WTC11 (cell line): Measurements from ENCODE around the gene LTBP2. TPM values are rescaled to one million over a fixed set of nuclear protein-coding genes. Genes with fewer than 3 reads are reported as not detected.

Experiments used
- ATAC-seq: fragments of 200-7000 bp; cut with Tn5 transposase; 2 replicates; pipeline ENCODE4 v1.10.0; 2021; ENCODE audit warnings: mild to moderate bottlenecking, moderate library complexity
- CTCF ChIA-PET: fragments of 300-600 bp; sonication (Branson Sonifier 250); formaldehyde crosslinking; loops from one replicate; lab custom pipeline; 2021; ENCODE audit warnings: antibody characterized with exemption; lab: Charles Lee
- POLR2A ChIA-PET: fragments of 350-600 bp; sonication (Branson Sonifier 250); formaldehyde crosslinking; loops from one replicate; lab custom pipeline; 2021; ENCODE audit warnings: antibody characterized with exemption; lab: Charles Lee
- DNase-seq: peaks from one replicate; pipeline ENCODE4 v3.0.0; 2021; ENCODE audit warnings: low spot score
- H3K27ac Mint-ChIP-seq: 2 replicates; pipeline ENCODE4 v1.8.0; 2021; ENCODE audit warnings: mixed read lengths
- H3K27me3 Mint-ChIP-seq: 2 replicates; pipeline ENCODE4 v1.8.0; 2021; ENCODE audit warnings: low read depth, mild to moderate bottlenecking, moderate library complexity, mixed read lengths
- H3K36me3 Mint-ChIP-seq: 2 replicates; pipeline ENCODE4 v1.8.0; 2021; ENCODE audit warnings: mixed read lengths
- H3K4me1 Mint-ChIP-seq: 2 replicates; pipeline ENCODE4 v1.8.0; 2022; ENCODE audit warnings: mixed read lengths
- H3K4me3 Mint-ChIP-seq: 2 replicates; pipeline ENCODE4 v1.8.0; 2021; ENCODE audit warnings: mild to moderate bottlenecking, moderate library complexity, mixed read lengths
- H3K9me3 Mint-ChIP-seq: 2 replicates; pipeline ENCODE4 v1.8.0; 2021; ENCODE audit warnings: mixed read lengths
- ELF4 ChIP-seq: sonication (generic); formaldehyde crosslinking; IDR thresholded peaks from 2 replicates; pipeline ENCODE4 v1.8.1; 2022; ENCODE audit warnings: low read depth, mild to moderate bottlenecking, moderate library complexity, missing genetic modification reagents
- FOXP1 ChIP-seq: sonication (generic); formaldehyde crosslinking; IDR thresholded peaks from 2 replicates; pipeline ENCODE4 v1.8.0; 2022; ENCODE audit warnings: missing genetic modification reagents, mild to moderate bottlenecking, moderate library complexity, borderline replicate concordance
- GABPB1 ChIP-seq: sonication (generic); formaldehyde crosslinking; IDR thresholded peaks from 2 replicates; pipeline ENCODE4 v1.8.1; 2023; ENCODE audit warnings: mild to moderate bottlenecking, missing genetic modification reagents
- GTF2I ChIP-seq: fragments of 250-450 bp; sonication (Bioruptor Pico); conservative IDR thresholded peaks from 2 replicates; pipeline ENCODE4 v1.4.0; 2021; ENCODE audit warnings: mild to moderate bottlenecking
- HMGA2 ChIP-seq: fragments of 250-450 bp; sonication (Bioruptor Pico); IDR thresholded peaks from 2 replicates; pipeline ENCODE4 v1.4.0; 2021; ENCODE audit warnings: mild to moderate bottlenecking, moderate library complexity
- JUN ChIP-seq: sonication (generic); formaldehyde crosslinking; IDR thresholded peaks from 2 replicates; pipeline ENCODE4 v1.8.0; 2023; ENCODE audit warnings: mild to moderate bottlenecking, missing genetic modification reagents
- MXD4 ChIP-seq: fragments of 250-450 bp; sonication (Bioruptor Pico); IDR thresholded peaks from 2 replicates; pipeline ENCODE4 v1.8.0; 2021; ENCODE audit warnings: mild to moderate bottlenecking, moderate library complexity, borderline replicate concordance
- NFATC4 ChIP-seq: fragments of 250-450 bp; sonication (Bioruptor Pico); IDR thresholded peaks from 2 replicates; pipeline ENCODE4 v1.9.0; 2021; ENCODE audit warnings: mild to moderate bottlenecking
- NFE2L1 ChIP-seq: sonication (generic); formaldehyde crosslinking; IDR thresholded peaks from 2 replicates; pipeline ENCODE4 v1.8.1; 2023; ENCODE audit warnings: missing genetic modification reagents
- NFYB ChIP-seq: sonication (generic); formaldehyde crosslinking; conservative IDR thresholded peaks from 2 replicates; pipeline ENCODE4 v1.8.0; 2022; ENCODE audit warnings: low read depth, missing genetic modification reagents
- NR1H2 ChIP-seq: sonication (generic); formaldehyde crosslinking; IDR thresholded peaks from 2 replicates; pipeline ENCODE4 v1.9.0; 2021; ENCODE audit warnings: mild to moderate bottlenecking, moderate library complexity, missing genetic modification reagents
- SMAD3 ChIP-seq: sonication (generic); formaldehyde crosslinking; IDR thresholded peaks from 2 replicates; pipeline ENCODE4 v1.8.0; 2022; ENCODE audit warnings: missing genetic modification reagents, mild to moderate bottlenecking, borderline replicate concordance
- SMAD4 ChIP-seq: sonication (generic); formaldehyde crosslinking; IDR thresholded peaks from 2 replicates; pipeline ENCODE4 v1.8.0; 2022; ENCODE audit warnings: mild to moderate bottlenecking, missing genetic modification reagents
- ZNF219 ChIP-seq: sonication (generic); formaldehyde crosslinking; IDR thresholded peaks from 2 replicates; pipeline ENCODE4 v1.8.0; 2023; ENCODE audit warnings: missing genetic modification reagents, mild to moderate bottlenecking, borderline replicate concordance
- ZNF232 ChIP-seq: sonication (generic); formaldehyde crosslinking; IDR thresholded peaks from 2 replicates; pipeline ENCODE4 v1.8.0; 2022; ENCODE audit warnings: mild to moderate bottlenecking, missing genetic modification reagents
- ZNF281 ChIP-seq: sonication (generic); formaldehyde crosslinking; IDR thresholded peaks from 2 replicates; pipeline ENCODE4 v1.8.0; 2023; ENCODE audit warnings: mild to moderate bottlenecking, missing genetic modification reagents
- ZNF671 ChIP-seq: fragments of 250-450 bp; sonication (Bioruptor Pico); IDR thresholded peaks from 2 replicates; pipeline ENCODE4 v1.8.0; 2021; ENCODE audit warnings: mild to moderate bottlenecking
- total RNA-seq: library from RNA; stranded (reverse); gene quantifications from 3 replicates; pipeline ENCODE4 v1.2.3, GENCODE V29; 2021
- TF ChIP-seq, protein P1 (sequence below): sonication (generic); formaldehyde crosslinking; IDR thresholded peaks from 2 replicates; pipeline ENCODE4 v1.8.1; 2023; ENCODE audit warnings: mild to moderate bottlenecking, missing genetic modification reagents
- TF ChIP-seq, protein P2 (sequence below): sonication (generic); formaldehyde crosslinking; IDR thresholded peaks from 2 replicates; pipeline ENCODE4 v1.8.0; 2022; ENCODE audit warnings: mild to moderate bottlenecking, missing genetic modification reagents
- TF ChIP-seq, protein P3 (sequence below): sonication (generic); formaldehyde crosslinking; IDR thresholded peaks from 2 replicates; pipeline ENCODE4 v1.8.1; 2023; ENCODE audit warnings: mild to moderate bottlenecking, missing genetic modification reagents, moderate library complexity
- TF ChIP-seq, protein P4 (sequence below): sonication (generic); formaldehyde crosslinking; IDR thresholded peaks from 2 replicates; pipeline ENCODE4 v1.8.0; 2023; ENCODE audit warnings: missing genetic modification reagents
- TF ChIP-seq, protein P5 (sequence below): fragments of 200-600 bp; IDR thresholded peaks from 2 replicates; pipeline ENCODE4 v1.8.0; 2022; ENCODE audit warnings: antibody characterized with exemption
- TF ChIP-seq, protein P6 (sequence below): sonication (generic); formaldehyde crosslinking; IDR thresholded peaks from 2 replicates; pipeline ENCODE4 v1.8.0; 2022; ENCODE audit warnings: mild to moderate bottlenecking, missing genetic modification reagents

LTBP2 gene
- total RNA-seq, 1 experiment from 2014 or later: 1.2 TPM

GRCh38 chr14:74528886-74529285 lies 83.2 kb downstream of the LTBP2 start:
- ChIA-PET CTCF (interaction anchor here (1.1 to 3.3 kb wide), 3 partner anchors 26 to 332 kb away, joined by 3 to 25 read pairs (median 5); no protein-coding TSS in a partner anchor), POLR2A (no interaction called here)
- Mint-ChIP-seq H3K4me3 (no peak overlapping the region), H3K27ac (no peak overlapping the region), H3K36me3 (no peaks in the 10 kb centered on the region), H3K9me3 (no peaks in the 10 kb centered on the region), H3K27me3 (no peaks in the 10 kb centered on the region), H3K4me1 (peaks cover 7% of the 10 kb centered on the region)
- DNase-seq (no peak), ATAC-seq (no peak)
- no peak for TF ChIP-seq SMAD4
- TF ChIP-seq NFE2L1 (CRISPR knock-in tag): no peak
- TF ChIP-seq, protein P1, sequence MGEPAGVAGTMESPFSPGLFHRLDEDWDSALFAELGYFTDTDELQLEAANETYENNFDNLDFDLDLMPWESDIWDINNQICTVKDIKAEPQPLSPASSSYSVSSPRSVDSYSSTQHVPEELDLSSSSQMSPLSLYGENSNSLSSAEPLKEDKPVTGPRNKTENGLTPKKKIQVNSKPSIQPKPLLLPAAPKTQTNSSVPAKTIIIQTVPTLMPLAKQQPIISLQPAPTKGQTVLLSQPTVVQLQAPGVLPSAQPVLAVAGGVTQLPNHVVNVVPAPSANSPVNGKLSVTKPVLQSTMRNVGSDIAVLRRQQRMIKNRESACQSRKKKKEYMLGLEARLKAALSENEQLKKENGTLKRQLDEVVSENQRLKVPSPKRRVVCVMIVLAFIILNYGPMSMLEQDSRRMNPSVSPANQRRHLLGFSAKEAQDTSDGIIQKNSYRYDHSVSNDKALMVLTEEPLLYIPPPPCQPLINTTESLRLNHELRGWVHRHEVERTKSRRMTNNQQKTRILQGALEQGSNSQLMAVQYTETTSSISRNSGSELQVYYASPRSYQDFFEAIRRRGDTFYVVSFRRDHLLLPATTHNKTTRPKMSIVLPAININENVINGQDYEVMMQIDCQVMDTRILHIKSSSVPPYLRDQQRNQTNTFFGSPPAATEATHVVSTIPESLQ (CRISPR knock-in tag): no peak
- TF ChIP-seq ZNF232 (CRISPR knock-in tag): no peak

- ChIA-PET POLR2A (no interaction called here), CTCF (interaction anchor here (1.1 to 3.3 kb wide), 4 partner anchors 14 to 332 kb away, joined by 3 to 25 read pairs (median 8); no protein-coding TSS in a partner anchor)
- H3K27me3 Mint-ChIP-seq: no peaks in the 10 kb centered on the region
Observed at GRCh38 chr14:74528406-74528805, 83.6 kb downstream of the LTBP2 start.

More at GRCh38 chr14:74528406-74528805, 83.6 kb downstream of the LTBP2 start:
- DNase-seq (no peak), ATAC-seq (no peak)
- Mint-ChIP-seq H3K4me3 (no peak overlapping the region), H3K36me3 (no peaks in the 10 kb centered on the region), H3K4me1 (peaks cover 7% of the 10 kb centered on the region), H3K9me3 (no peaks in the 10 kb centered on the region), H3K27ac (no peak overlapping the region)
- TF ChIP-seq NFYB (CRISPR knock-in tag) (no peak), SMAD3 (CRISPR knock-in tag) (no peak), JUN (CRISPR knock-in tag) (no peak), NR1H2 (no peak), ELF4 (CRISPR knock-in tag) (no peak), MXD4 (CRISPR knock-in tag) (no peak), NFATC4 (CRISPR knock-in tag) (no peak), GABPB1 (CRISPR knock-in tag) (no peak), ZNF219 (no peak), ZNF281 (no peak), HMGA2 (CRISPR knock-in tag) (no peak), ZNF671 (CRISPR knock-in tag) (no peak), GTF2I (CRISPR knock-in tag) (no peak), FOXP1 (CRISPR knock-in tag) (no peak)
- TF ChIP-seq, protein P2, sequence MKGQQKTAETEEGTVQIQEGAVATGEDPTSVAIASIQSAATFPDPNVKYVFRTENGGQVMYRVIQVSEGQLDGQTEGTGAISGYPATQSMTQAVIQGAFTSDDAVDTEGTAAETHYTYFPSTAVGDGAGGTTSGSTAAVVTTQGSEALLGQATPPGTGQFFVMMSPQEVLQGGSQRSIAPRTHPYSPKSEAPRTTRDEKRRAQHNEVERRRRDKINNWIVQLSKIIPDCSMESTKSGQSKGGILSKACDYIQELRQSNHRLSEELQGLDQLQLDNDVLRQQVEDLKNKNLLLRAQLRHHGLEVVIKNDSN (CRISPR knock-in tag): no peak
- TF ChIP-seq, protein P3, sequence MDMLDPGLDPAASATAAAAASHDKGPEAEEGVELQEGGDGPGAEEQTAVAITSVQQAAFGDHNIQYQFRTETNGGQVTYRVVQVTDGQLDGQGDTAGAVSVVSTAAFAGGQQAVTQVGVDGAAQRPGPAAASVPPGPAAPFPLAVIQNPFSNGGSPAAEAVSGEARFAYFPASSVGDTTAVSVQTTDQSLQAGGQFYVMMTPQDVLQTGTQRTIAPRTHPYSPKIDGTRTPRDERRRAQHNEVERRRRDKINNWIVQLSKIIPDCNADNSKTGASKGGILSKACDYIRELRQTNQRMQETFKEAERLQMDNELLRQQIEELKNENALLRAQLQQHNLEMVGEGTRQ (CRISPR knock-in tag): no peak
- TF ChIP-seq, protein P4, sequence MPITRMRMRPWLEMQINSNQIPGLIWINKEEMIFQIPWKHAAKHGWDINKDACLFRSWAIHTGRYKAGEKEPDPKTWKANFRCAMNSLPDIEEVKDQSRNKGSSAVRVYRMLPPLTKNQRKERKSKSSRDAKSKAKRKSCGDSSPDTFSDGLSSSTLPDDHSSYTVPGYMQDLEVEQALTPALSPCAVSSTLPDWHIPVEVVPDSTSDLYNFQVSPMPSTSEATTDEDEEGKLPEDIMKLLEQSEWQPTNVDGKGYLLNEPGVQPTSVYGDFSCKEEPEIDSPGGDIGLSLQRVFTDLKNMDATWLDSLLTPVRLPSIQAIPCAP (CRISPR knock-in tag): no peak
- TF ChIP-seq, protein P5, sequence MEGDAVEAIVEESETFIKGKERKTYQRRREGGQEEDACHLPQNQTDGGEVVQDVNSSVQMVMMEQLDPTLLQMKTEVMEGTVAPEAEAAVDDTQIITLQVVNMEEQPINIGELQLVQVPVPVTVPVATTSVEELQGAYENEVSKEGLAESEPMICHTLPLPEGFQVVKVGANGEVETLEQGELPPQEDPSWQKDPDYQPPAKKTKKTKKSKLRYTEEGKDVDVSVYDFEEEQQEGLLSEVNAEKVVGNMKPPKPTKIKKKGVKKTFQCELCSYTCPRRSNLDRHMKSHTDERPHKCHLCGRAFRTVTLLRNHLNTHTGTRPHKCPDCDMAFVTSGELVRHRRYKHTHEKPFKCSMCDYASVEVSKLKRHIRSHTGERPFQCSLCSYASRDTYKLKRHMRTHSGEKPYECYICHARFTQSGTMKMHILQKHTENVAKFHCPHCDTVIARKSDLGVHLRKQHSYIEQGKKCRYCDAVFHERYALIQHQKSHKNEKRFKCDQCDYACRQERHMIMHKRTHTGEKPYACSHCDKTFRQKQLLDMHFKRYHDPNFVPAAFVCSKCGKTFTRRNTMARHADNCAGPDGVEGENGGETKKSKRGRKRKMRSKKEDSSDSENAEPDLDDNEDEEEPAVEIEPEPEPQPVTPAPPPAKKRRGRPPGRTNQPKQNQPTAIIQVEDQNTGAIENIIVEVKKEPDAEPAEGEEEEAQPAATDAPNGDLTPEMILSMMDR: no peak
- TF ChIP-seq, protein P6, sequence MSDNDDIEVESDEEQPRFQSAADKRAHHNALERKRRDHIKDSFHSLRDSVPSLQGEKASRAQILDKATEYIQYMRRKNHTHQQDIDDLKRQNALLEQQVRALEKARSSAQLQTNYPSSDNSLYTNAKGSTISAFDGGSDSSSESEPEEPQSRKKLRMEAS (CRISPR knock-in tag): no peak
